Middle frontal gyrus (tissue), 1 donor: ENCODE data around the gene CTR9.
A peak's percentile ranks its signal among the peaks of the same experiment; 100 is the strongest.

Source experiments
- DNase-seq: peaks from one replicate; pipeline ENCODE4 v3.0.0-alpha.2; 2015; ENCODE audit warnings: low spot score; ENCODE audit errors: extremely low spot score

Gene CTR9

GRCh38 chr11:10750838-10751580, at the start of gene CTR9:
Gene CTR9, plus strand, starts transcription at chr11:10751246. Its CDS starts 167 bp downstream, at chr11:10751413.
- peak; percentile 81 for DNase-seq

- DNase-seq, result no peak
Measured at GRCh38 chr11:10701982-10702381, 49.1 kb upstream of the CTR9 start.

- no peak for DNase-seq
Measured at GRCh38 chr11:10708131-10708530, 42.9 kb upstream of the CTR9 start.

- no peak for DNase-seq
Measured at GRCh38 chr11:10709299-10710086, 41.6 kb upstream of the CTR9 start.

- no peak for DNase-seq
Measured at GRCh38 chr11:10715571-10715970, 35.5 kb upstream of the CTR9 start.

DNA sequence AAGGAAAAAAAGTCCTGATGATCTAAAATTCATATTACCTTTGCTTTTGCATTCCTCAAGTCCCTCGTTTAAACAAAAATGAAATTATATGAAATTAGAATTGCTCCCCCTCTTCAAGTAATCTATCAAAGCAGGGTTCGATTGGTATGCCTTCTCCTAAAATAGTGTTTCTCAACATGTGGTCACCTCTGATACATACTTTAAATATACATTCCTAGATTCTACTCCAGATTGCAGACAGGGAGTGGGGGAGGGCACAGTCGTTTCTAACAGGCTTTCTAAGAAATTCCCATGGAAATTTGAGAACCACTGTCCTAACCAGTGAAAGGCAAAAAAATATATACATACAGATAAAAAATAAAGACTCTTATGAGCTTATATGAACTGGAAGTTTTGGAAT, 34.9 kb upstream of the CTR9 start:
- no peak for DNase-seq

- DNase-seq, result no peak
Measured at GRCh38 chr11:10716543-10717259, 34.3 kb upstream of the CTR9 start.

GRCh38 chr11:10719616-10720015, 31.4 kb upstream of the CTR9 start:
- DNase-seq, result no peak

DNA sequence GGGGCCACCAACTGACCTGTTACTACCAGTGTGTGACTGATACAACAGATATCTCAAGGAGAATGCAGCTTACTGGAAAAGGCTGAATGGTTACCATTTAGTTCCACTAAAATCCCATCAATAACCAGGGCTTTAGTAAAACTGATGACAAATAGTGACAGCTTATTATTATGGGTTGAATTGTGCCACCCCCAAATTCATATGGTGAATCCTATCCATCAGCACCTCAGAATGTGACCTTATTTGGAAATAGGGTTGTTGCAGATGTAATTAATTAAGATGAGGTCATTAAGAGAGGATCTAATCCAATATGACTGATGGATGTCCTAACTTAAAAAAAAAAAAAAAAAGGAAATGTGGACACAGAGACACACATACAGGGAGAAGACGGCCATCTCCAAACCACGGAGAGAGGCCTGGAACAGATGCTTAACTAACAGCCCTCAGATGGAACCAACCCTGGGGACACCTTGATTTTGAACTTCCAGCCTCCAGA, 30.1 kb upstream of the CTR9 start:
- DNase-seq, result no peak

DNA sequence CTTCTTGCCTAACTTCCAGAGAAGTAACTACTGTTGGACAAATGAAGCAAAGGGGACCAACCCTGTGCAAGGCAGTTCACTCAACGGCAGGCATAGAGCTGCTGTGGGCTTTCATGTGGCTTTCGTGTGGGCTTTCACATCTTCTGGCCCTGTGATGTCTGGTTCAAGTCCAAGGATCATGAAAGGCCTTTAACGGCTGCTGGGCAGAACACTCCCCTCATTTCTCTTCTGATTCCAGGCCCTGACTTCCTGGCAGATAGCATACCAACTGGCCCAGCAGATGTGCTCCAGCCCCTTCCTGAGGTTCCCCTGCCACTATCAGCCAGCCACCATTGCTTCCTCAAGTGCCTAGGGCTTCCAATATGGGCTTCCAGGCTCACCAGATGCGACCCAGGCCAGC, 28.7 kb upstream of the CTR9 start:
- DNase-seq, result no peak

DNA sequence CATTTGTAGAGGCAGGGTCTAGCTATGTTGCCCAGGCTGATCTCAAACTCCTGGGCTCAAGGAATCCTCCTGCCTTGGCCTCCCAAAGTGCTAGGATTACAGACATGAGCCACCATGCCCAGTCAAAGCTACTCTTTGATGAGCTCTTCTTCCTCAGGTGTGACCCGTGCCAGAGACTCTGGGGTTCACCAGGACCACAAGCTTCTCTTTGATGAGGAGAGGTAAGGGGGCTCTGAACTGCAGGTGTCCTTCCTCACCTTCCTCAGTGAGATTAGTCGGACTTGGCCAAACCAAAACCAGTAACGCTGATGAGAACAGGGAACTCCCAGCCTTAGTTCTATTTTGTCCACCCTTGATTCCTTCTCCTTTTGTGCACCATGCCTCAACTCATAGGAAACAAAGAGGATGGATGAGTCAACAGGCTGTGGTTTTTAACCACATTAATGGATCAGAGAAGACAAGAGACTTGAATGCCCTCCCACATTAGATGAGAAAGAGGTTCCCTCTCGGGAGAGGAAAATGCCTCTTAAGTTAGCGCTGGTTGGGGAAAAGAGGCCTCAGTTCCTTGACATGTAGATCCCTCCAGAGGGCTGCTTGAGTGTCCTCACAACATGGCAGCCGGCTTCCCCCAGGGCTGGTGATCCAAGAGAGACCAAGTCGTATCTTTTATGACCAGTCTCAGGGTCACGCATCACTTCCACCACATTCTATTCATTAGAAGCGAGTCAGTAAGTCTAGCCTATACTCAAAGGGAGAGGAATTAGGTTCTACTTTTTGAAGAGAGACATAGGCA, 25.7 kb upstream of the CTR9 start:
- DNase-seq, result no peak

- no peak for DNase-seq
Measured at GRCh38 chr11:10725907-10726253, 25.2 kb upstream of the CTR9 start.

GRCh38 chr11:10727146-10727851, 23.7 kb upstream of the CTR9 start:
- DNase-seq, result no peak

- no peak for DNase-seq
Measured at GRCh38 chr11:10728154-10728553, 22.9 kb upstream of the CTR9 start.

GRCh38 chr11:10728789-10729472, 22.1 kb upstream of the CTR9 start:
- no peak for DNase-seq

- no peak for DNase-seq
Measured at GRCh38 chr11:10730151-10730550, 20.9 kb upstream of the CTR9 start.

GRCh38 chr11:10731064-10731680, 19.9 kb upstream of the CTR9 start:
- no peak for DNase-seq

- DNase-seq, result peak; percentile 90
Measured at GRCh38 chr11:10735481-10736475, 15.3 kb upstream of the CTR9 start.
